NOMO-1 treated with DMSO at 0.1 percent for 48 hours (cell line): ENCODE results near the gene P2RY13.
A peak's percentile ranks its signal among the peaks of the same experiment; 100 is the strongest.

Source experiments
- DNase-seq: peaks from one replicate; lab custom pipeline; 2025; ENCODE audit not compliant: unreplicated experiment; lab: John Stamatoyannopoulos, UW

The P2RY13 gene

DNA sequence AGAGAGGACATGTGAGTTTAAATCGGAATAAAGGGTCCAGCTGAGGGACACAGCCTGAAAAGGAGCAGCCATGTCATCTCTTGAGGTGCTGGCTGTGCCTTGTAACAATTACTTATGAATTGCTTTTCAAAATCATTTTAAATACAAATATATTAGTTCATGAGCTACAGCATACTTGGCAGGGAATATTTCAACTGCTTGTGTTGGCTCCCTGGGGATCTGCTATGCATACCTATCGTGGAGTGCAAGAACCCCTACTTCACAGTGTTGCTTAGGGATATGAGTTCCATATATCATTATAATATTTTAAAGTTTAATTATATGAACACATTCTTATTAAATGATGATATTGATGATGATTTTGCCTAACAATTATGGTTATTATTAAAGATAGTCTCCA is 31.9 kb downstream of the P2RY13 start:
- DNase-seq = no peak

DNA sequence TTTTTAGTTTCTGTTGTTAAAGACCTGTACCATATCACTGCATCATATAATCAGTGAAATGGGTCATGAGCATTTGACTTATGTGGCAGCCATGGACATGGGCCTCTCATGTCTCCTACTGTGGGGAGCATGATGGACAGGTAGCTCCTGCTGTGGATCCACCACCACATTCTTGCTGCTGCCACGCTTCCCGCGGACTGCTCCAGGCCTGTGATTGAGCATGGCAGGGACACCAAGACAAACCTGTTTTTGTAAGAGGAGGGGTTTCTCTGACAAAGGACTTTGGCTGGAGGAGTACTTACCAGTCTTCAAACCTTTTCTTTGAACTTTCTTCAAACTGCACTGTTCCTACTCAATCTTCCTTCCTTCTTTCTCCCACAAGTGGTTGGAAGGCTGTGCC is 33.1 kb downstream of the P2RY13 start:
- no peak for DNase-seq

DNA sequence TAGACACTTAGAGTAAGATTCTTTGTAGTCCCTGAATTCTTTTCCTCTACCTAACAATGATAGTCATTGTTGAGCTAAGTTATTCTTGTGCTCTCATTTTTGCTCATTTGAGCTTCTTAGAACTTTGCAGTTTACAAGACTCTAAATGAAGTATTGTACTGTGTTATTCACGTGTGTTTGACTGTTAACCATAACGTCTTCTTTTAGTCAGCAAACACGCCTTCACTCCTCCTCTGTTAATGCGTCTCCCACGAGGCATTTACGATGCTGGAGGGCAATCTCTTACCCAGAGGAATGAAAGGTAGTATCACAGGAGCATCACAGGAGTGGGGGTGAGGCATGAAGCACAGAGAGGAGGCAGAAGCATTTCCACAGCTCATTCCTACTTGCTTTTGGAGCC is 36.2 kb downstream of the P2RY13 start:
- DNase-seq = no peak

DNA sequence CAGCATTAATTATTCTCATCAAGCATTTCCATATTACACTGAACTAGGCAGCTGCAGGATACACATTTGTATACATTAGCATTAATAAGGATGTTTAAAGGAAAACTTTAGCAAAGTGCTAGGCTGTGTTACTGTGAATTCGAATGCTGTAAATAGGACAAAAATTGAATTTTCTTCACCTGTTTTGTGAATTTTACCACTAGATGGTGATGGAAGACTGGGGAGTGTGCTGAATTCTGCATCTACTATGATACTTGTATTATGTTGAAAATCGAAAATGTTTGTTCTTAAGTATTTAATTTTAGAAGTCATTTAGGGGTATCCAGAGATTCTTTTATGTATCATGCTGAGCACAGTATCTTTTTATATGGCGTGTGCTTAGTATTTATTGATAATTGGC is 38.7 kb downstream of the P2RY13 start:
- DNase-seq = peak; percentile 66

DNA sequence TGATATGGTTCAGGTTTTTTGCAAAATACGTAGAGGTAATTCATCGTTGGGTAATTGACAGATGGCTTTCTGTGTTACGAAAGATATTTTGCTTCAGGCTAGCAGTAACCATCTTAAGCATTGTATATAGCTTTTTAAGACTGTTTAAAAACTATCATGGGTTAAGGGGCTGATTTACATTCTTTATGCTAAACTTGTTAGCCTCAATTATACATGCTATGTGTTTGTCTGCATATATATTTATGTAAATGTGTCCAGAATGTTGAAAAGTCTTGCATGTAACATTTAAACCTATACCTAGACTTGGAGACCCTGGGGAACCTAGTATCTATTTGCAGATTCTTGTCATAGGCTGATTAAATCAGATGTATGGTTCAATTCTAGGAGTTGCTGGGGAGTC is 39.9 kb downstream of the P2RY13 start:
- DNase-seq = no peak

DNA sequence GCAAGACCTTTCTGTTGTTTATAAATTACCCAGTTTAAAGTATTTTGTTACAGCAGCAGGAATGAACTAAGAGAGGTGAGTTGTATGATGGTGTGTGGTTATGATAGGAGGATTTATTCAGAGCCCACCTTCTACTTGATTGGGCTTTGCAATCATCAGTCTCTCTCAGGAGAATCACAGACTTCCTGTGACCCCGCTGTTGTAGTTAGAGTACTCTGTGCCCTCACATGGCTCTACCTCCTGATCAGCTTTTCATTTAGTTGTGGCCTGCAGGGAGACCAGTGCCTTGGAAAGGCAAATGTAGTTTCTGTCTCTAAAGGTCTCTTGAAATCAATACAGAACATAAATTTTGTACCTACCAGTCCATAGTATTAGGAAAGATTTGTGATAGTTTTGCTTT is 43.4 kb downstream of the P2RY13 start:
- DNase-seq = no peak

DNA sequence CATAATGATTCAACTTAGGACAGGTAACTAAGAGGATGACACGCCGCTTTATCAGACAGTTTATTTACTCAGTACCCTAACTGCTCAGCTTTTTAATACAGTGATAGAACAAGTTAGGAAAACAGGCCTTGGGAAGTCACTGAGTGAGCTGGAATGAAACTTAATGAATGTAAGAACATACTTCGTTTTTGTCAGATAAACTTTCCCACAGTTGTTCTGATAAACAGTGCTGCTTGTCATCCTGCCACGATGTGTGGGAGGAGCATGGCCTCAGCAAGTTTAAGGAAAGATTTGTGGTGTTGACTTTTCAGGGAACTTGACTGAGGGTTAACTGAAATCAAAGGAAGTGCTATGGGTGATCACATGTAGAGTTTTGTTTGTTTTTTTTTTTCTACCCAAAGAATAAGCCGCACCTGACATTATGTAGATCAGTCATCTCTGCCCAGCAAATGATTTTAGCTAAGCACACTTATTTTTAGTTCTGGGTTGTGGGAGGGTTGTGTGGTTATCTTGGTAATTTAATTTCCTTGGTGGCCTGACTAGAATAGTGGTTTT is 45.4 kb downstream of the P2RY13 start:
- no peak for DNase-seq

DNA sequence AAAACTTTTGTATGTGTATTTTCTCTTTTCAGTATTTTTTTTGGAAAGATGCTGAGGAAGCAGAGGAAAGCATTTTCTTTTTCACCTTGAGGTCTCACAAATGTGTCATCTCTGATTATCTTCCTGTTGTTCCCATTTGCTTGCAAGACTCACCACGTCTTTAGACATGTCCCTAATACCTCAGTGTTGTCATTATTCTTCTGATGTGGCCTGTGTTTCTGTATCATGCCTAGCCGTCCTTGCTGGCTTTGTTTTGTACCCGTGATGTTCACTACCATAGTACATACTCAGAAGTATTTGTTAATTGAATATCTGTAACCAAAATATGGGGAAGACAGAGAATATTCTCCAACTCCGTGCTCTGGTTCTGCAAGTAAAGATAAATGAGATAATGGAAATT is 46.0 kb downstream of the P2RY13 start:
- DNase-seq = no peak

DNA sequence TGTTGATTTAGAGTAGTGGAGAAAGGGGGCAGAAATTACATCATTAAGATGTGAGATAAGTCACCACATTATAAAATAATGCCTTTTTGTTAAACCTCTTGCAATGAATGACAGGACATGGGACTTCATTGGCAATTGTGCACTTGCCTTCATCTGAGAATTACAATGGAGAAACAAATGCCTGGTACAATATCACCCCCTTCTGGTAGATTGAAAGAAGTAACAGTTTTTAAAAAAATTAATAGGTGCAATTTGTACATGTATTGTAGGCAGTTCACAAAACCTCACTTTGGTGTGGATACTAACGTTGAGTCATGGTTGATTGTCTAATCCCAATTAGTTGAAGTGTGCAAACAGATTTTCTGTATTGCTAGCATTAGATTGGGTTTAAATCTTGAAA is 46.4 kb downstream of the P2RY13 start:
- DNase-seq = peak; percentile 80

DNA sequence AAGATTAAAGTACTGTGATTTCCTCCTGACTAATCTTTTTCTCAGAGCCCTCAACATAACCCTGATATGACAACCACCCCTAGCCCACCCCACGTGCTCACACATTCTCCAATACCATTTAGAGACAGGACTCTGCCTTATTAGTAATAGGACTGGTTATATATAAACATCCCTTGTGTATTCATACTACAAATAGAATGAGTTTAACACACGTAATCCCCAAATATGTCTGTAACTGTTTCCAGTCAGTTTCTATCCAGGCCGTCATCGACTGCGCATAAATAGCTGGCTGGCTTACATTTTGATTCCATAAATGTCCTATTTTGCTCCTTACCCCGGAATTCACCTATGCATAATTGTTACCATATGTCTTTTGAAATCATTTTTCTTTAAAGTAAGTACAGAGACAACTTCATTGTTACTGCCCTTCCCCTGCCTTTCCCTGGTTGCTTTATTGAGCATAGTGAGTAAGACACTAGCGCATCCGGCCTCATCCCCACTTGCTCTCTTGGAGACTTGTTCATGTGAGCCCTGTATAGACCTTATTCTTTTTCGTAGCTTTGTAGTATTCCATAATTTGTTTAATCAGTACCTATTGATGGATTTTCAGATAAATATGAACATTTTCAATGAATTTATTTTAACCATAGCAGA is 47.6 kb downstream of the P2RY13 start:
- no peak for DNase-seq

DNA sequence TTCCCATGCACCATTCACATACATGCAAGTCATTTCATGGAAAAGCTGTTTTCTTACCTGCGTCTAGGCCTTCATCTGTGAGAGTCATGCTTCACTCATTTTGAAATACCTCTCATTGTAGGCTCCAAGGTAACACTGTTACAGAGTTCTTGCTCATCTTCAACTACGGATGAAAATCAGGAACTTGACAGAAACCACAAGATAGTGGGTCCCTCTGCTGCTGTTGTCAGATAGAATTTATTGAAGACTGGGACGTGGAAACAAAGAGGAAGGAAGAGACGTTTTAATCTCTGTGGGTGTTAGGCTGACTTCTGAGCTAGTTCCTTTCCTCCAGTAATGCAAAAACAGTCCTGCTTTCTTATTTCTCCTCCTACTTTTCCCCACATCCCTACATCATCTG is 51.1 kb downstream of the P2RY13 start, which contains the start of gene P2RY14:
P2RY14 (minus strand) TSS at position 313 of the 400 bp plus-strand sequence. CDS start 64,226 bp downstream, outside the sequence.
- peak; percentile 100 for DNase-seq

DNA sequence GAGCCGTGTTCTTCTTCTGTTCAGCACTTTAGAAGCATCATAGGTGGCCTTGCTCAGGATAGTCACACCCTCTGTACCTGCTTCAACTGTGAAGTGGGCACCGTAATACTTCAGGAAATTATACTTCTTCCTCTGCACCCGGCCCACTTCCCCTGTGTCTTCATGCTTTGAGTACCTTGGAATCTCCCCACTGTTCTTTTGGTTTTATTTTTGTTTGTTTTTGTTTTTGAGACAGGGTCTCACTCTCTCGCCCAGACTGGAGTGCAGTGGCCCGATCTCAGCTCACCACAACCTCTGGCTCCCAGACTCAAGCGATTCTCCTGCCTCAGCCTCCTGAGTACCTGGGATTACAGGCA is 52.7 kb downstream of the P2RY13 start:
- DNase-seq = peak; percentile 11
